IPS DF 4.7 (cell line): ENCODE measurements around the gene BMAL2.

Experiments
- DNase-seq: peaks from one replicate; pipeline ENCODE4 v3.0.0-alpha.2; 2013; ENCODE audit warnings: low spot score; ENCODE audit errors: extremely low read depth

The BMAL2 gene

GRCh38 chr12:27324530-27324929 lies 8.1 kb upstream of the BMAL2 start:
- DNase-seq = no peak

- DNase-seq = no peak
Observed at GRCh38 chr12:27330846-27331245, 1.8 kb upstream of the BMAL2 start.

GRCh38 chr12:27331291-27331926 lies 1.2 kb upstream of the BMAL2 start:
- no peak for DNase-seq

- DNase-seq = no peak
Observed at GRCh38 chr12:27331927-27332324, 710 bp upstream of the BMAL2 start.

- no peak for DNase-seq
Observed at GRCh38 chr12:27332407-27332713, 276 bp upstream of the BMAL2 start.

GRCh38 chr12:27333403-27334009 lies 870 bp downstream of the BMAL2 start:
- DNase-seq = no peak

- no peak for DNase-seq
Observed at GRCh38 chr12:27334042-27334720, 1.5 kb downstream of the BMAL2 start.

- no peak for DNase-seq
Observed at GRCh38 chr12:27334721-27335082, 2.1 kb downstream of the BMAL2 start.

GRCh38 chr12:27335364-27336281 lies 3.0 kb downstream of the BMAL2 start:
- no peak for DNase-seq

GRCh38 chr12:27336282-27336653 lies 3.6 kb downstream of the BMAL2 start:
- DNase-seq = no peak

GRCh38 chr12:27337376-27337775 lies 4.7 kb downstream of the BMAL2 start:
- no peak for DNase-seq

- DNase-seq = no peak
Observed at GRCh38 chr12:27338473-27338872, 5.8 kb downstream of the BMAL2 start.

- DNase-seq = no peak
Observed at GRCh38 chr12:27340971-27341370, 8.3 kb downstream of the BMAL2 start.

GRCh38 chr12:27342536-27342935 lies 9.9 kb downstream of the BMAL2 start:
- no peak for DNase-seq

GRCh38 chr12:27343255-27344000 lies 10.8 kb downstream of the BMAL2 start:
- no peak for DNase-seq

GRCh38 chr12:27344246-27344645 lies 11.6 kb downstream of the BMAL2 start:
- no peak for DNase-seq

- no peak for DNase-seq
Observed at GRCh38 chr12:27344760-27345159, 12.1 kb downstream of the BMAL2 start.

- no peak for DNase-seq
Observed at GRCh38 chr12:27345376-27345775, 12.7 kb downstream of the BMAL2 start.

- no peak for DNase-seq
Observed at GRCh38 chr12:27347779-27348178, 15.1 kb downstream of the BMAL2 start.

GRCh38 chr12:27351476-27351875 lies 18.8 kb downstream of the BMAL2 start:
- no peak for DNase-seq

GRCh38 chr12:27355486-27355885 lies 22.9 kb downstream of the BMAL2 start:
- no peak for DNase-seq
